GM19455 (cell line): ENCODE measurements around the gene DONSON.
"Not testable (repeated sequence)": the region's sequence is repeated elsewhere in the genome, so short reads cannot be mapped to it uniquely, and the experiment has no call there.

Source experiments
- ATAC-seq: cut with Tn5 transposase; IDR thresholded peaks from one replicate; pipeline ENCODE4 v1.9.1; 2021; ENCODE audit not compliant: unreplicated experiment

DONSON gene, protein sequence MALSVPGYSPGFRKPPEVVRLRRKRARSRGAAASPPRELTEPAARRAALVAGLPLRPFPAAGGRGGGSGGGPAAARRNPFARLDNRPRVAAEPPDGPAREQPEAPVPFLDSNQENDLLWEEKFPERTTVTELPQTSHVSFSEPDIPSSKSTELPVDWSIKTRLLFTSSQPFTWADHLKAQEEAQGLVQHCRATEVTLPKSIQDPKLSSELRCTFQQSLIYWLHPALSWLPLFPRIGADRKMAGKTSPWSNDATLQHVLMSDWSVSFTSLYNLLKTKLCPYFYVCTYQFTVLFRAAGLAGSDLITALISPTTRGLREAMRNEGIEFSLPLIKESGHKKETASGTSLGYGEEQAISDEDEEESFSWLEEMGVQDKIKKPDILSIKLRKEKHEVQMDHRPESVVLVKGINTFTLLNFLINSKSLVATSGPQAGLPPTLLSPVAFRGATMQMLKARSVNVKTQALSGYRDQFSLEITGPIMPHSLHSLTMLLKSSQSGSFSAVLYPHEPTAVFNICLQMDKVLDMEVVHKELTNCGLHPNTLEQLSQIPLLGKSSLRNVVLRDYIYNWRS

GRCh38 chr21:33588485-33589335, at the start of gene DONSON:
Gene DONSON (minus strand): TSS chr21:33588684. CDS start chr21:33588641, 43 bp downstream.
- peak; percentile 89 for ATAC-seq

GRCh38 chr21:33634254-33634653, 45.8 kb upstream of the DONSON start:
- ATAC-seq = no peak

DNA sequence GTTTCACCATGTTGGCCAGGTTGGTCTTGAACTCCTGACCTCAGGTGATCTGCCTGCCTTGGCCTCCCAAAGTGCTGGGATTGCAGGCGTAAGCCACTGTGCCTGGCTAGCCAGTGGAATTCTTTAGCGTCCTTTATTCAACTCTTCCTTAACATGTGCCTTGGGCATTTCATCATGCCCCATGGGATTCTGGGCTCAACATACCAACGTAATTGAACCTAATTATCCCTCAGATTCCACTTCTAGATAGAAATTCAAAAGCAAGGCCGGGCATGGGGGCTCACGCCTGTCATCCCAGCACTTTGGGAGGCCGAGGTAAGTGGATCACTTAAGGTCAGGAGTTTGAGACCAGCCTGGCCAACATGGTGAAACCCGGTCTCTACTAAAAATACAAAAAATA, 37.7 kb upstream of the DONSON start:
- ATAC-seq = not testable (repeated sequence)

GRCh38 chr21:33622253-33622652, 33.8 kb upstream of the DONSON start:
- ATAC-seq = no peak

GRCh38 chr21:33619726-33620125, 31.2 kb upstream of the DONSON start:
- ATAC-seq = no peak

- ATAC-seq = no peak
Measured at GRCh38 chr21:33618407-33618806, 29.9 kb upstream of the DONSON start.

GRCh38 chr21:33617565-33617964, 29.1 kb upstream of the DONSON start:
- not testable (repeated sequence) for ATAC-seq

GRCh38 chr21:33611006-33611744, 22.7 kb upstream of the DONSON start:
- ATAC-seq = no peak

DNA sequence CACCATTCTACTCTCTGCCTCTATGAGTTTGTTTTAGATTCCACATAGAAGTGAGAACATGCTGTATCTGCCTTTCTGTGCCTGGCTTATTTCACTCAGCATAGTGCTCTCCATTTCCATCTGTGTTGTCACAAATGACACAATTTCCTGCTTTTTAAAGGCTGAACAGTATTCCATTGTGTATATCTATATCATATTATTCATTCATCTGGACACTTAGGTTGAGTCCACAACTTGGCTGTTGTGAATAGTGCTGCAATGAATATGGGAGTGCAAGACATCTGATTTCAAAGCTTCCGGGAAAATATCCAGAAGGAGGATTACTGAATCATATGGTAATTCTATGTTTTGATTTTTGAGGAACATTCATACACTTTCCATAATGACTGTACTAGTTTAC, 20.1 kb upstream of the DONSON start:
- no peak for ATAC-seq

DNA sequence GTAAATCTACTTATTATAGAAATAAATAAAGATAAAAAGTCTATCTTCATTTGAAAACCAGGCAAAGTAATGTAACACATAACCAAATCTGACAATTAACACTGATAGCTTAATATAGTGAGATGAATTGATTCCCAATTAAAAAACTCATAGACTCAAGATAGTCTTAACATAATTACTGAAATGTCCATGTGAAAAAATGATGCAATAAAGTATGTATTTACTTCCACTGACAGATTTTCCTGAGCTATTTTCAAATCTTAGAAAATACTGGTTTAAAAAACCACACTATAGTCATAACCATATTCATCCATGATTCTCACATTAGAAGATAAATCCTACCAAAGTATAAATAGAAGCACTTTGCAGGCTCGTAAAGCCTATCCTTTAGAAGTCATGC, 9.6 kb upstream of the DONSON start:
- ATAC-seq = no peak

GRCh38 chr21:33587792-33588484, 546 bp downstream of the DONSON start:
- ATAC-seq = peak; percentile 28

GRCh38 chr21:33586927-33587326, 1.6 kb downstream of the DONSON start:
- ATAC-seq = no peak

DNA sequence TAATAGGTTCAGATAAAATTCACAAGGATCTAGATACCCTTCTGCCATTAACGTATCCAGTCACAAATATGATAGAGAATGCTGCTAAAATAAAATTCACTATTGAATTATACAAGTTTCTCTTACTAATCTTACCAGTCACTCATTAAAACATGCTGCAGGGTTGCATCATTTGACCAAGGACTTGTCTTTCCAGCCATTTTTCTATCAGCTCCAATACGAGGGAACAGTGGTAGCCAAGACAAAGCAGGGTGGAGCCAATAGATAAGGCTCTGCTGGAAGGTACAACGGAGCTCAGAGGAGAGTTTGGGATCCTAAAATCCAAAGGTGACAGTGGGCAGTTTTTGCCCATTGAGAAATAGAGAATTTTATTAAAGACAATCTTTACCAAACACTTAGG, 4.0 kb downstream of the DONSON start:
- no peak for ATAC-seq

- no peak for ATAC-seq
Measured at GRCh38 chr21:33578959-33579542, 9.4 kb downstream of the DONSON start.

DNA sequence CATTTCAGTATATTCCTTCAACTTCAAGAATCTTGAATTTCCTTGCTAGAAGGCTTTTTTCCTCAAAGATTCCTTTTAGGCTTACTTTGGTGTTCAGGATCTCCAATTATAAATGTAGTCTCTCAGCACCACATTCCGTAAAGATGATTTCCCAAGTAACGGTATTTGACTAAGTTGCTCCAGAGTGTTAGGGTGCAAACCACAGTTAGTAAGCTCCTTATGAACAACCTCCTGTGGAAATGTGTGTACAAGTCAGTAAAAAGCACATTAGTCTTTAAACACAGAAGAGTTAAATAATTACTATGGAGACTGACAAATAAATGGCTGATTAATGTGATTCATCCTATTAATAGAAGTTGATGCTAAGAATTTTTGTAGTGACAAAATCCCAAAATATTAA, 10.3 kb downstream of the DONSON start:
- ATAC-seq = no peak

GRCh38 chr21:33576741-33577141, 11.7 kb downstream of the DONSON start:
- ATAC-seq = not testable (repeated sequence)

GRCh38 chr21:33572350-33572749, 16.1 kb downstream of the DONSON start:
- no peak for ATAC-seq

GRCh38 chr21:33569991-33570390, 18.5 kb downstream of the DONSON start:
- ATAC-seq = no peak

DNA sequence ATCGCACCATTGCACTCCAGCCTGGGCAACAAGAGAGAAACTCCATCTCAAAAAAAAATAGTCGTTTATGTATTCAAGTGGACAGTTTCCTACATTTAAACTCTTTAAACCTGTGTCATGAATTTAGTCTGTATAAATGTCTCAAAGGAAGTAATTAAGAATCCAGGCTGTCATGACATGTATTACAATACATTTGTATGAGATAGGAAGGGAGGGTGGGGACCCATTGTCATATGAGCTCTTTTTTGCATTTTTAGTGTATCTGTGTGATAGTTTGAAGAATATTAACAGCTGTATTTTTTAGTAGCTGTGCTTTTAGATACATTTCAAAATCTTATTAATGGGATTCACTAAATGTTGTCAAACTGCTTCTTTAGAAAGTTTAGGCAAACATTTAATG, 20.0 kb downstream of the DONSON start:
- no peak for ATAC-seq

GRCh38 chr21:33567914-33568313, 20.6 kb downstream of the DONSON start:
- no peak for ATAC-seq
